ENCODE results near the gene GLYR1. TPM values are rescaled to one million over a fixed set of nuclear protein-coding genes. Genes with fewer than 3 reads are reported as not detected.

GLYR1 gene
- total and polyA plus RNA-seq, 2 of the 4 experiments (the other 2 are of a cell fraction) = 26.0 to 54.2 TPM

- no TSS peak for BruUV-seq (replicated peaks)
- Histone ChIP-seq H3K4me1 (ENCODE audit: control insufficient read depth, insufficient read depth, low read length) (no peaks in the 10 kb centered on the region), H2AFZ (replicated peaks; ENCODE audit: low read length, poor library complexity) (no peak overlapping the region), H4K8ac (ENCODE audit: low read depth in 2 of 2, low read length in 2 of 2) (no peak overlapping the region), H4K20me1 (ENCODE audit: insufficient read depth, low read length) (no peaks in the 10 kb centered on the region), H2BK15ac (ENCODE audit: low read depth, low read length) (no peak overlapping the region), H3K36me3 (ENCODE audit: control insufficient read depth, insufficient read depth, low read length) (no peaks in the 10 kb centered on the region), H3K18ac (ENCODE audit: low read depth, low read length) (no peak overlapping the region), H2BK20ac (ENCODE audit: low read depth, low read length) (no peak overlapping the region), H2AK5ac (ENCODE audit: low read depth, low read length) (no peak overlapping the region), H4K5ac (ENCODE audit: low read depth, low read length) (no peak overlapping the region), H3K27ac (ENCODE audit: insufficient read depth, low read length) (no peak overlapping the region), H3K4ac (ENCODE audit: low read depth, low read length) (no peak overlapping the region), H3K23ac (ENCODE audit: low read depth, low read length) (no peak overlapping the region), H3K9ac (ENCODE audit: low read depth, low read length) (no peak overlapping the region), H2BK120ac (ENCODE audit: low read depth, low read length) (no peak overlapping the region), H3K4me2 (ENCODE audit: low read depth, low read length) (no peak overlapping the region), H3K14ac (replicated peaks; ENCODE audit: low read depth, low read length) (no peak overlapping the region), H2BK5ac (ENCODE audit: low read depth, low read length, poor library complexity, severe bottlenecking) (no peak overlapping the region), H3K56ac (ENCODE audit: extremely low read depth, insufficient read depth, low read length) (no peak overlapping the region), H3K4me3 (ENCODE audit: insufficient read depth, low read depth, low read length) (no peak overlapping the region), H3K9me1 (ENCODE audit: insufficient read depth, low read length) (0 out of 2 replicates have a peak, but pooled peaks cover 3% of the 10 kb centered on the region), H2AK9ac (replicated peaks; ENCODE audit: low read depth, low read length, poor library complexity) (no peak overlapping the region), H3K27me3 (ENCODE audit: control insufficient read depth, insufficient read depth, low read length) (no peaks in the 10 kb centered on the region; the same call in 1 of the 2 replicates), H3K9me3 (ENCODE audit: control insufficient read depth, insufficient read depth, low read length) (no peaks in the 10 kb centered on the region), H4K91ac (ENCODE audit: insufficient read depth, low read depth, low read length) (no peak overlapping the region), H3K79me1 (ENCODE audit: low read depth in 1 of 2, low read length in 2 of 2) (no peaks in the 10 kb centered on the region)
- intact Hi-C loops (cut with micrococcal nuclease) = no loop called here
- no peak for ATAC-seq (ENCODE audit: low read depth)
- DNase-seq = no peak
- CTCF ChIA-PET = no interaction called here
- TF ChIP-seq MAFK (IDR thresholded peaks at IDR 0.05; ENCODE audit: low read depth, low read length) (no peak), USF2 (IDR thresholded peaks at IDR 0.05; ENCODE audit: low read depth, low read length) (no peak), CEBPB (IDR thresholded peaks at IDR 0.05; ENCODE audit: low read depth, low read length) (no peak), BHLHE40 (IDR thresholded peaks at IDR 0.05; ENCODE audit: low read depth, low read length) (no peak), RCOR1 (IDR thresholded peaks at IDR 0.05; ENCODE audit: insufficient replicate concordance, low read length) (no peak), NFE2L2 (IDR thresholded peaks at IDR 0.05; ENCODE audit: low read depth, low read length) (no peak), POLR2A (IDR thresholded peaks at IDR 0.05; ENCODE audit: low read depth, low read length) (no peak), MXI1 (IDR thresholded peaks at IDR 0.05; ENCODE audit: borderline replicate concordance, low read depth, low read length) (no peak), RFX5 (IDR thresholded peaks at IDR 0.05; ENCODE audit: low read depth, low read length) (no peak)
- in situ Hi-C loops (cut with MboI; ENCODE audit: low sequenced_read_pairs) = no loop called here
- POLR2A ChIA-PET (ENCODE audit: unreplicated experiment) = no interaction called here
- no CpG with 5 or more reads among the region's 7 CpGs for WGBS, 2 experiments (ENCODE audit: extremely low coverage in 2 of 2, insufficient read length in 1 of 2)
- dilution Hi-C loops (cut with HindIII; ENCODE audit: low sequenced_read_pairs, unreplicated experiment) = no loop called here
These were observed 58.2 kb downstream of the GLYR1 start for GRCh38 chr16:4788910-4789309.
